HG03066 (cell line): ENCODE data around the gene PHLDB2.

ENCODE experiments used
- ATAC-seq: cut with Tn5 transposase; IDR thresholded peaks from one replicate; pipeline ENCODE4 v1.9.1; 2021; ENCODE audit warnings: low read depth; ENCODE audit not compliant: unreplicated experiment

PHLDB2 gene

DNA sequence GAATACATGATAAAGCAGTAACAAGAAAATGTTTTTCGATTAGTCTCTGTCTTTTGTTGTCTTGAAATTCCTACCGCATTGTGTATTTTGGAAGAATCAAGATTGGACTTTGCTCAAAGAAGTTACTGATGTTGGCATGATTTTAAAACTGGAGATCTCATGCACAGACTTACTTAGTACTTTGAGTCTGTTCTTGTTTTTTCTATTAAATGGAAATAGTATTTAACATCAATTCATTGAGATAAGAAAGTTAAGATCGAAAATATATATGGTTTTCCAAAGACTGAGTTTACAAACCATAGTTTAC, 122.3 kb downstream of the PHLDB2 start:
- no peak for ATAC-seq

DNA sequence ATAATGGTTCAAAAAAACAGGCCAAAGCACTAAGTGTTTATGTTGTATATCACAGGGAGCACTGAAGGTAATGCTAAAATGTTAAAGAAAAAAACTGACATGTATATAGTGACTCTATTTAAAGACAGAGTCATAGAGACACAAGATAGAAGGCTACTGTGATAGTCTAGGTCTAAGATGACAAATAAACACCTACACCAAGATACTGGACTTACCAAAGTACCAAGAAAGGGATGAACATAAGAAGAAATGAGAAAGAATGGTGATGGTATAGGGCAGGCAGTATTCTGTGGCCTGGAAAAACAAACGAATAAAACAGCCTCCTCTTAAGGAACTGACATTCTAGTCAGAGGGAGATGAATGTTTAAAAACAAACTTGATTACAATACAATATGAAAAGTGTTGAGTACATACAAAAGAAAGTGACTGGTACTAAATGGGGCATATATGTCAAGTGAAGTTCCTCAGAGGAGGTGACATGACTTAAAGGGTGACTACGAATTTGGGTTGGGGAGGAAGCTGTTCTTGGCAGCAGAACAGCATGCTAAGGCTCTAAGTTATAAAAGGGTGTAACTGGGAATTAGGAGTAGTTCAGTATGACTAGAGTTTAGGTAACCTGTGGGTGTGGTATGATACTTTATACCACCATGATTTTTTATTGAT, 125.7 kb downstream of the PHLDB2 start:
- no peak for ATAC-seq

DNA sequence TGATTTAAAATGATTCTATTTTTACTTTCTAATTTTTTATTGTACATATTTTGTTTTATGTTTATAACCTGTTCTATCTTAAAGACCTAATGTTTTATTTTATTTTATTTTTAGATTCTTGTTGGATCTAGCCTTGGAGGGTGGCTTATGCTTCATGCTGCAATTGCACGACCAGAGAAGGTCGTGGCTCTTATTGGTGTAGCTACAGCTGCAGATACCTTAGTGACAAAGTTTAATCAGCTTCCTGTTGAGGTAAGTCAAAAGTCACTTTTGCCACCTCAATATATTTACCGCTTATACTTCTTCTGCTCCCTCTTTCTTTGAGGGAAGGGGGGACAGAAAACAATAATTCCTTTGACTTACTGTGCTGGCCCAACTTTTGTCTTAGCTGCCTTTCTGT, 127.7 kb downstream of the PHLDB2 start:
- ATAC-seq: no peak

DNA sequence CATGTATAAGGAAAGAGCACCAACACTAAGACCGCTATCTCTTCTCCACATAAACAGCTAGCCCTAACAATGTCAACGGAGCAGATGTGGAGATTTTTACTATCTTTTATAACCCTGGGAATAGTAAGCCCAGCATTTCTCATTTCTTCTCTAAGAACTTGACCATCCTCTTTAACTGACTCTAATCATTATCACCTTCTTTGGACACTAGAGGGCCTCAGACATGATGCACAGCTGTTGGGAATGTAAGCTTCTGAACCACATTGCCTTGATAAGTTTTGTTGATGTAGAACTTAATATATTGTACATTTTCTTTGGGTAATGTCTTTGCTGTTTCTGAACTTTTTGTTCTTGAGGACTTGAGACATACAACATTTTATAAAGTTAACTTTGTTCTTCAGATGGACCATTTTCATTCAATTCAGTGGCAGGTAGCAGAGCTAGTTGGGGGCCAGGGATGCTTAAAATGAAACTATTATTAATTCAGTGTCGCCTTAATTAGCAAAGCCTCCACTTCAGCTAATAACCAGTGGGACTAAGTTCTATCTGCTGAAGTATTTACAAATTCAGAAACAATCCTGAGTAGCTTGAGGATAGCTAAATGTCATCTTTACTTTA, 130.1 kb downstream of the PHLDB2 start:
- ATAC-seq: peak; percentile 94

DNA sequence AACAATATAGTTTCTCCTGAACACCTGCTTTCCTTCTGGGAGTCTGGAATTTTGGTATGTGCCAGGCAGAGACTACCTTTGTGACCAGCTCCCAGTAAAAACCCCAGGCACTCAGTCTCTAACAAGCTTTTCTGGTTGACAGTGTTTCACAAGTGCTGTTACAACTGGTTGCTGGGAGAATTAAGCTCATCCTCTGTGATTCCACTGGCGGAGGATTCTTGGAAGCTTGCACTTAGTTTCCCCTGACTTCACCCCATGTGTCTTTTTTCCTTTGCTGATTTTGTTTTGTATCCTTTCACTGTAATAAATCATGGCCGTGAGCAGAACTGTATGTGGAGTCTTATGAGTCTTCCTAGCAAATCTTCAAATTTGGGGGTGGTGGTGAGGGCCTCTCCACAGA, 134.0 kb downstream of the PHLDB2 start:
- ATAC-seq: no peak

DNA sequence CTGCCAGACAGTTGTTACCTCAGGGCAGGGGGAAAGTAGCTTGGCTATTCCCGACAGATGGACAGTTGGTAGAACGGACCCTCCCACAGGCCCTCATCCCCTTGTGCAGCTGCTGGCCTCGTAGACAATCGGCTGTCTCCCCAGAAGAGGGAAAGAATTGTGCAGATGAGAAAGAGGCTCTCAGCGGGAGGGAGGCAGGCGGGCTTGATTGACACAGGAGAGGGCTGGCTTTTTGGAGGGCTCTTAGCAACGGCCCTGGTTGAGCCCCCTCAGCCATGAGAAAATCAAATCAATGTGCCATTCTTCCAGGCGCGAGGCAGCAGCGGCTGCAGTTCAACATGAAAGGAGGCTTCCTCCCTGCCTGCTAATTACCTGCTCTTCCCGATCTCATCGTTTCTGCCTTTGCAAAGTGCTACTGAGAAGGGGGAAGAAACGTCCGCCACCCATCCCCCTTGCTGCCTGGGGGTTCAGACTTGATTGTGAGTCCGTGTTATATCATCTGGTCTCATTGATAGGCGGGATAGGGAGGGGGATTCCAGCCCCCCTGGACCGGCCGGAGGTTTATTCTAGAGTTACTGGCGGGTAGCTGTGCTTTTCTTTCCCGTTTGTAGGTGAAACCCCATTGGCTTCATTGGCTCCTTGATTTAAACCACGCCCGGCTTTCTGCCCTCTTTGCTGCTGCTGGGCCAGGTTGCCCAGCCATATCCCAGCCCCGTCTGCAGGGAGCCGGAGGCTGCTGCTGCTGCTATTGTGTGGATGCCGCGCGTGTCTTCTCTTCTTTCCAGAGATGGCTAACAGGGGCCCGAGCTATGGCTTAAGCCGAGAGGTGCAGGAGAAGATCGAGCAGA, 139.8 kb downstream of the PHLDB2 start, which contains the start of gene TAGLN3:
Gene TAGLN3, plus strand, starts transcription at position 287 of the 848 bp plus-strand sequence. Its CDS starts 501 bp downstream, at position 788.
- ATAC-seq: peak; percentile 47

DNA sequence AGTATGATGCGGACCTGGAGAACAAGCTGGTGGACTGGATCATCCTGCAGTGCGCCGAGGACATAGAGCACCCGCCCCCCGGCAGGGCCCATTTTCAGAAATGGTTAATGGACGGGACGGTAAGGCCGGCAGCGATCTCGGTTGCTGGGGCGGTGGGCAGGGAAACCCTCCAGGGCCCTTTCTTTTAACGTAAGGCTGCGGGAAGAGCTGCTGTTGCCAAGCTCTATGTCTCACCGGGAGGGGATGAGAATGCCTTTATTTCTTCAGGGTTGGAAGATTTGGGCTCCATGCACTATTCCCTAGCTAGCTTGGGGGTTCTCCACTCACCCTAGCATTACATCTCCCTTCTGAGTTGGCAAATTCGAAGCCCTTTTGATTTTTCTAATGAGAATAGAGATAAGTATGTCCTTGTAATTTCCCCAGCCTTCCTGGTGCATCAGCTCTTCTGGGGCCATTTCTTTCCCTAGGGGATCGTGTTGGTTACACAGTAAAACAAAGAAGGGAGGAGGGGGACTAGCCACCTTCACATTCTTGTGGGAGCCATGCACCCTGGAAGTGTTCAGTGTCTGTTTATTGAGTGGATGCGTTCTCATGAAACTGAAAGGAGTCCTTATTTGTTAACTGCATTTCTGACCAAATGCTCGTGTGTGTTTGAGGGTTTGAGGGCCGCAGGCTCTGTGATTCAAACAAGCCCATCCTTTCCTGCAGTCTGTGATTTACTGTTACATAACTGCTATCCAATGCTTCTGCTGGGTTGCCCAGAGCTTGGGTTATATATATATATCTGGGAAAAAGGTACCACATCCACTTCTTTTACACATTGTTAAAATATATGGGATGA, 140.6 kb downstream of the PHLDB2 start:
- peak; percentile 27 for ATAC-seq

DNA sequence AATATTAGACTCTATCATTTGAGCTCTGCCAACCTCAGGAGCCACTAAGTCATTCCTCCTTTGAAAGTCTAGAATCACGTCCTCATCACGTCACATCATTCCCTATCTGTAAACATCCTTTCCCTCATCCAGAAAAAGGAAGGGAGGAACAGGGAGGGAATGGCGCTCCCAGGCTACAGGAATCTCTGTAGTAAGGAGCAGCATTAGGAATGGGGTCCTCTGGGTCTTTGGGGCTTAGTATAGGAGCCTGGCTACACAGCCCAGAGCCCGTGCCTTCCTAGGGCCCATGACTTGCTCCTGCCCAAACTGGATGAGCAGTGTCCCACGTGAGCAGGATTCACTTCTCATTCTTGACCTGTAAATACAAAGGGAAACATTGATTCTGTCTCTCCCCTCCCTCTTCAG, 141.3 kb downstream of the PHLDB2 start:
- no peak for ATAC-seq

DNA sequence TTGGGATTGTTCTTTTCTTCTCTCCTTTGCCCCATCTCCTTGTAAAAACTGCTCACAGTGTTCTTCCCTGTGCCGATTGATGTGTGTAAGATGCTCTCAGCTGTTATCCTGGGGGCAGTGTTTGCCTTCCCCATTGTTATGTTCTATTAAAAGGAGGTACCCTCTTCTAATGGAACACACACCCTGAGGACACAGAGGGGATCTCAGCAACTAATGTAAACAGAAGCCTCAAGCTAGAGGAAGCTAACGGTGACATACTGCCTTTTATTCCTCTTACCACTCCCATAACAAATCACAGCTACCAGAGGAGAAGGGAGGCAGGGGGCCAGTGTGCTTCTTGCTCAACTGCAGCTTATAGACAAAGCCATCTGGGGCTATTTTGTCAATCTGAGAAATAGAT, 141.9 kb downstream of the PHLDB2 start:
- ATAC-seq: no peak

DNA sequence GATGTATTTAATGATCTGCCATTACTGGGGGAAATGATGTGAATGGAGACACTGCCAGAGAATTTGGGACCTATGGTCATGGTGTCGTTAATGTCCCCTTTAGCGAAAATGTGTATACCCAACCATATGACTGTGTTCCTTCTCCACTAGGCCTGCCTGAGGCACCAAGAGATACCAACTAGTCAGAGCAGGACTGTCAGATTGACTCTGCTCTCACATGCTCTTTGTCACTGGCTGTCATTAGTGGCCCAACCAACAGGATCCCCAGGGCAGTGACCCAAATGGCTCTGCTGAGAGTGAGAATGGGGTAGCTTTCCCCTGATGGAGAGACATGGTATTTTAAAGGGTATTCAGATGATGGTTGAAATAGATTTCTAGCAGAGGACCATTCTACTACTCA, 142.5 kb downstream of the PHLDB2 start:
- no peak for ATAC-seq

DNA sequence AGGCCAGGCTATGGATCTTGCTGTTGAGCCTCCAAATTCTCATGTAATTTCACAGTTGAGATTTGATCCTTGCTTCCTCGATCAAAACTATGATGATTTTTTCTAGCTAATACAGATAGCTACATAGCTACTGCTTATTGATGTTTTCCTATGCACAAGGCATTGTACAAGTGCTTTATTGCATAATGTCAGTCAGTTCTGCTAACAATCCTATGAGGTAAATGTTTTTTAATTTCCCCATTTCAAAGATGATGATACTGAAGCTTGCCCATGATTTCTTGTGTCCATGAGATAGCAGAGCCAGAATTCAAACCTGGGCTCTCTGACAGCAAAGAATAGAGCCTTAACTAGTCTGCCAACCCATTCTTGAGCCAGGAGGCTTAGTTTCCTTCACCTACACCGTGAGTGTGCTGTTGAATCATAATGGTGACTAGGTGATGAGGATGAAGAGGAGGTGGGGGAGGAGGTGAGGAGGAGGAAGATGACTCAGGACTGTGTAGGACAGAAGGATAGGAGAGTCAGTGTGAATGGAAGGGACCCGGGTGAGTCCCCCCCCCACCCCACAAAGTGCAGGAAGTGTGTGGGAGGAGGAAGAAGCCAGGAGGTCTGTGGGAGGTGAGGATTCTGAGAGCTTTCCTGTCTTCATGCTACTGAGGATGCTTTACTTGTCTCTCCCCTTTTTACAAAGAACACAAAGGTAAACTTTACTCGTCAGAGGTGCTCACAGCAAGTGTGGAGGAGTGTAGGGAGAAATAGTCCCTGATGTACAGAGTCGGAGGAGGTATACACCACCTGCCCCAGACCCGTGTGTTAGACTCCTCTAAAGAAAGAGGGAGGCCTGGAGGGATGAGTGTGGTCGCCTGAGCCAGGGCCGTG, 143.3 kb downstream of the PHLDB2 start:
- no peak for ATAC-seq

DNA sequence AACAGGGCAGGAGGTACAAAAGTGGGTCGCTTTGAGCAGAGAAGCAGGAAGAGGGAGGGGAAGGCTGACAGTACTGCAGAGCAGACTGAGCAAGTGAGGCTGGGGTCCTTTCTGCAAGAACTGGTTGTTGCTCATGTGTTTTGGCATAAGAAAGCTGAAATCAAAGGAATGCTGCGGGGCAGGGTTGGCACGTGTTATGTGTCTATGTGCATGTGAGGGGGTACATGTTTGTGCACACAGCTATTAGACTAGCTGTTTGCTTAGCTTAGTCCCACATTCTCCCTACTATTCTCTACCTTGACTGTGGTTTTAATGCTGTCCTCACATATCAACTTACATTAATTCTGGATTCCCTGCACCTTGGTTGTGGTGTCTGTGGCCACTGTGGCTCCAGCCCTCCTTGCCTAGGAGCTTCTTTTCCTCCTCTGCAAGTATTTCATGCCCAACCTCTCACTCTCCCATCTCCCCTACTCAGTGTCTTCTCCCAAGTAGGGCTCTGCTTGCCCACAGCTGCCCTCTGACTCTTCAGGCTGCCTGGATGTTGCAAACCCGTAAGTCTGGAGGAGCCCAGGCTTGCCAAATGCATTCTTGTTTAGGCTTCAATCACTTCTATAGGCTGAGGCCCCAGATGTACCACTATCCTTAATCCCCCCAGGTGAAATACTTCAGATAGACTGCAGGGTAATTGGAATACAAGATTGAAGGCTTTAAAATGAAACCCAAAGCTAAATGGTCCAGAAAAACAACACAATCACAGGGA, 144.4 kb downstream of the PHLDB2 start:
- no peak for ATAC-seq

DNA sequence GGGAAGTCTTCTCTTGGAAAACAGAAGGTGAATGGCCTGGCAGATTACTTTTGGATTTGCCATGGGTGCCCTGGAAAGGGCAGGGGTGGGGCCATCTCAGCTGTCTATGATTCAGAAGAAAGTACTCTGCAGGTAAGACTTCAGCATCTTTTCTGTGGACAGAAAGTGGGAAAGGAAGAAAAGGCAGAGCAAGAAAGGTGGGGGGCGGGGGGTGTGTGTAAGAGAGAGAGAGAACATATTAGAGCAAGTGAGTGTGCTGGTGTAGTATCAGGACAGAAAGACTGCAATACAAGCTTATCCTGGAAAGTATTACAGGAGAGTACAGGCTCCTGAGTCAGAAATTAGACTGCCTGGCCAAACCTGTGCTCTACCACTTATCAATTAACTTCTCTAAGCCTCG, 145.1 kb downstream of the PHLDB2 start:
- ATAC-seq: no peak

DNA sequence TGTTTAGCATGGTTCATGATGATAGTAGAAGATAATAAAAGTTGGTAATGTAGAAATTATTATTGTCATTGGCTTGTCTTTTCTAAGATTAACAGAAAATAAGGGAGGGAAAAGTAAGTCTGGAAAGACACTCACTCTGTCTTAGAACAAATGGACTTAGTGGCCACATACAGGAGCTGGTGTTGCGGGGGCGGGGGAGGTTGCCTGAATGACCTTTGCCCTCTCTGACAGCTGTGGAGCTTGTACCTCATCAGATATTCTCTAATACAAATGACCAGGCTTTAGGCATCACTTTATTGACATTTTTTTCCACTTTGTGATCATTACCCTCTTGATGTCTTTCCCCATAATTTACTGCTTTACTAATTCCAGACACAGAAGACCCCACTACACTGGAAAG, 145.6 kb downstream of the PHLDB2 start:
- ATAC-seq: no peak

DNA sequence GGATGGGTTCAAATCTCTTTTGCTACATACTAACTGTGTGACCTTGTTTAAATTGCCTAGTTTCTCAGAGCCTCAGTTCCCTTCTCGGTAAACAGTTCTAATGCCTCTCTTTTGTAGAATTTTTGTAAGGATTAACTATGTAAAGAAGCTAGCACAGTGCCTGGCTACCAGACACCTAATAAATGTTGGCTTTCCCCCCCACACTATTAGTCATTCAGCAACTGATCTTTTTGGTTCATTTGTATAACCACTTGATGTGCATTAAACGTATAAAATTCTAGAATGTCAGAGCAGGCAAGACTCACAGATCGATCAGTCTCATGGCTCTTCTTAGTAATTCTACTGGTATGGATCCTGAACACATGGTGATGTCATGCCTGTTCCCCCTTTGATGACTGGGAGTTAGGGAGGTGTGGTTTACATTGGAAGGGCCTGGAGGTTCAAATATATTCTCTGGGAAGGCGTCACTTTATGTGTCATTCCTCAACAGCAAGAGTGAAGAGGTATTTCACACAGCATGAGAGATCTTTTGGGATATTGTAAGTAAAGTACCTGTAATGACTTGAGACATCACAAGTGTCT, 146.1 kb downstream of the PHLDB2 start:
- ATAC-seq: no peak

DNA sequence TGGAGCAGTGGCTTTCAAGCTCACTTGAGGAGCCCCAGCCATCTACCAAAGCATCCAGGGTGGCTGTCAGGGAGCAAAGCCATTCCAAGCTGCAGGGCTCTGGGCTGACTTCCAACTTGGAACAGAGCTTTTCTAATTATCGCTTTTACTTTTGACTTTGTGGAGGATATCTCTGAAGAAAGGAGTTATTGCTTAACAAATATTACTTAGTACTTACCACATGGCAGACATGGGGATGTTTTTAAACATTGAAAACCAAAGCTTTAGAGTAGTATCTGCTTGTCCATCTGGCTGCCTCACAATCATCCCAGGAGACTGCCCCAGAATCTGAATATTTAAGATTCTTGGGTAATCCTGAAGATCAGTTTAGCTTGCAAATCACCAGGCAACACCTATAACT, 148.6 kb downstream of the PHLDB2 start:
- no peak for ATAC-seq

DNA sequence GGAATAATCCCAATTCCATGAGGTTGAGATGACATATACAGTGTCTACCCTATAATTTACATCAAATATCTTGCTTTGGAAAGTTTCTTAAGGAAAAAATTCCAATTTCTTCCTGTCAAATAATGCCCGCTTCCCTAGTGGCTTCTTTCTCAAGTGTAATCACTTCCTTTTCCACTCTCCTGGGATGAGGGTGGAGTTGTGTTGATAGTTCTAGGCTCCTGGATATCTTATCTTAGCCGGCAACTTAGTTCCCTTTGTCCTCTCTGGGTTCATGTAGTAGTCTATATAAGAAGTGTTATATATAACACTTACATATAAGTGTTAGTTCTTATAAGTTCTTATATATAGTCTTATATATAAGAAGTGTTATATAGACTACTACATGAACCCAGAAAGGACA, 150.6 kb downstream of the PHLDB2 start:
- ATAC-seq: no peak

DNA sequence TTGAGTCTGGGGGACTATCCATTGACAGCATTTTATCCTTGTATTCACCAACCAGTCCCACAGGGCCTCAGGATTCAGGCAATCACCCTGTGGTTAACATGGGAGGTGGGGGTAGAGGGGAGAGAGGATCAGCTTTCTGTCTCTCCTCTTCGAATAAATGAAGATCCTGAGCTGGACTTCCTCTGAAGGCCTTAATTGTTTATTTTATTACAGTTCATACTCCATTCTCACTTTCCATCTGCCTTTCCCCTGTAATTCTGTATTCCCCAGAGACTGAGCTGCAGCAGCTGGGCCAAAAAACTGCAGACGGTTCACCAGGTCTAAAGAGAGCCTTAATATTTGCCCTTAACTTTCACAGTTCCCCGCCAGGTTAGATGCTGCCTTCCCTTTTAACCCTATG, 151.6 kb downstream of the PHLDB2 start:
- ATAC-seq: no peak

DNA sequence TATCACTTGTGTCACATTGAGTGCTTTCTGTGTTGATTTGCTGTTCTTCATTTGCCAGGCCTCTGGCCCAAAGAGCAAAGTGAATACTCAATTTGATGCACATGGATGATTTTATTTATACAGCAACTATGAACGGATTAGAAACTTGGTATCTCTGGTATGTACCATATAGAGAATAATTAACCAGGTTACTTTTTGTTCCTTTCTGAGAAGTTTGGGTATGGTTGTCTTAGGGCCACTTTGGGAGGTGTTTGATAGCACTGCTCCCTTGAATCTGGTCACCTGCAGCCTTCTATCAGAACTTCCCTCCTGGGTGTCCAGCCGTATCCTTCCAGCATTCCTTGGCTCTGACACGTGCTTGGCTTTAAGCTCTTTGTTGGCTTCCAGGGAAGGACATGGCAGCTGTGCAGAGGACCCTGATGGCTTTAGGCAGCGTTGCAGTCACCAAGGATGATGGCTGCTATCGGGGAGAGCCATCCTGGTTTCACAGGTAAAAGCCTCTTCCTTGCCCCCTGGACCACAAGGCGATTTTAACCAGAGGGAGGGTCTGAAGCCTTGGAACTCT, 152.4 kb downstream of the PHLDB2 start:
- ATAC-seq: no peak
